HepG2 (cell line): ENCODE measurements around the gene TP53. TPM values are rescaled to one million over a fixed set of nuclear protein-coding genes. Genes with fewer than 3 reads are reported as not detected.

ENCODE experiments used
- ADNP ChIP-seq: sonication (generic); formaldehyde crosslinking; IDR thresholded peaks from 2 replicates; pipeline ENCODE4 v1.4.0; 2020; ENCODE audit warnings: missing genetic modification reagents
- CBX1 ChIP-seq: IDR thresholded peaks from one replicate; pipeline ENCODE4 v1.6.1; 2016; ENCODE audit warnings: antibody characterized with exemption, low read depth
- FOXK2 ChIP-seq: fragments of 450-650 bp; IDR thresholded peaks from 2 replicates; pipeline ENCODE4 v1.6.1; 2016
- GTF2F1 ChIP-seq: fragments of 150-350 bp; IDR thresholded peaks from 2 replicates; pipeline ENCODE4 v1.6.1; 2014; ENCODE audit warnings: low read length
- HMG20B ChIP-seq: conservative IDR thresholded peaks from 2 replicates; pipeline ENCODE4 v1.6.1; 2016; ENCODE audit warnings: missing genetic modification reagents, missing compliant biosample characterization
- KDM1A ChIP-seq: IDR thresholded peaks from 2 replicates; pipeline ENCODE4 v1.6.1; 2016; ENCODE audit warnings: missing compliant biosample characterization
- KLF16 ChIP-seq, 2 experiments: sonication (generic) in 1 of 2; formaldehyde crosslinking in 1 of 2; IDR thresholded peaks; 2 replicates each; pipeline versions ENCODE4 v1.6.1 to v1.8.0; 2016 to 2023; ENCODE audit warnings: missing genetic modification reagents in 2 of 2, missing compliant biosample characterization in 1 of 2
- MLX ChIP-seq: IDR thresholded peaks from 2 replicates; pipeline ENCODE4 v1.6.1; 2016
- MTF1 ChIP-seq: sonication (generic); formaldehyde crosslinking; IDR thresholded peaks from 2 replicates; pipeline ENCODE4 v1.5.0; 2020; ENCODE audit warnings: missing genetic modification reagents
- MYC ChIP-seq: sonication (generic); formaldehyde crosslinking; IDR thresholded peaks from 2 replicates; pipeline ENCODE4 v1.9.0; 2021; ENCODE audit warnings: missing genetic modification reagents, borderline replicate concordance
- NR2F1 ChIP-seq, 2 experiments: fragments of 450-650 bp in 1 of 2; formaldehyde crosslinking in 1 of 2; IDR thresholded peaks; 2 replicates each; pipeline versions ENCODE4 v1.5.0 to v1.6.1; 2016 to 2020; ENCODE audit warnings: mild to moderate bottlenecking in 1 of 2, missing compliant biosample characterization in 1 of 2, missing genetic modification reagents in 1 of 2, moderate library complexity in 1 of 2
- PPARG ChIP-seq: conservative IDR thresholded peaks from 2 replicates; pipeline ENCODE4 v1.6.1; 2016; ENCODE audit warnings: missing biosample characterization, missing genetic modification reagents
- RARA ChIP-seq: IDR thresholded peaks from 2 replicates; pipeline ENCODE4 v1.6.1; 2016; ENCODE audit warnings: missing genetic modification reagents, missing compliant biosample characterization
- RCOR2 ChIP-seq: IDR thresholded peaks from 2 replicates; pipeline ENCODE4 v1.6.1; 2016; ENCODE audit warnings: missing biosample characterization, missing genetic modification reagents
- TRIM24 ChIP-seq: sonication (generic); formaldehyde crosslinking; IDR thresholded peaks from 2 replicates; pipeline ENCODE4 v1.8.0; 2022; ENCODE audit warnings: mild to moderate bottlenecking, missing genetic modification reagents
- YEATS2 ChIP-seq: sonication (generic); formaldehyde crosslinking; IDR thresholded peaks from 2 replicates; pipeline ENCODE4 v1.4.0; 2020; ENCODE audit warnings: missing genetic modification reagents, borderline replicate concordance
- ZNF207 ChIP-seq: fragments of 450-650 bp; IDR thresholded peaks from 2 replicates; pipeline ENCODE4 v1.6.1; 2016; ENCODE audit warnings: antibody characterized with exemption, borderline replicate concordance
- ZNF496 ChIP-seq: sonication (generic); formaldehyde crosslinking; IDR thresholded peaks from 2 replicates; pipeline ENCODE4 v1.8.1; 2023; ENCODE audit warnings: mild to moderate bottlenecking, moderate library complexity, missing genetic modification reagents; ENCODE audit not compliant: insufficient replicate concordance
- ZNF503 ChIP-seq: sonication (generic); formaldehyde crosslinking; IDR thresholded peaks from 2 replicates; pipeline ENCODE4 v1.4.0; 2020; ENCODE audit warnings: missing genetic modification reagents
- ZNF513 ChIP-seq: sonication (generic); formaldehyde crosslinking; conservative IDR thresholded peaks from 2 replicates; pipeline ENCODE4 v1.5.0; 2020; ENCODE audit warnings: missing genetic modification reagents
- ZNF776 ChIP-seq: sonication (generic); formaldehyde crosslinking; IDR thresholded peaks from 2 replicates; pipeline ENCODE4 v1.4.0; 2020; ENCODE audit warnings: mild to moderate bottlenecking, missing genetic modification reagents
- ZNF841 ChIP-seq: sonication (generic); formaldehyde crosslinking; IDR thresholded peaks from 2 replicates; pipeline ENCODE4 v1.8.1; 2023; ENCODE audit warnings: missing genetic modification reagents, borderline replicate concordance
- polyA plus RNA-seq, 8 experiments: library from polyadenylated mRNA; depleted of rRNA in 3 of 8; stranded (reverse) in 7 of 8; unstranded in 1 of 8; fragments of >200 nt; fragmentation: Illumina TruSeq in 4 of 8; extraction: Trizol in 4 of 8; gene quantifications; 2 replicates each; pipeline versions ENCODE4 v1.2.1 to v1.2.3, GENCODE V29; 2011 to 2016; ENCODE audit warnings: low read depth in 4 of 8, missing spikeins in 1 of 8, mixed read lengths in 1 of 8; ENCODE audit not compliant: insufficient read depth in 1 of 8
- total RNA-seq, 5 experiments: library from RNA; depleted of rRNA; stranded (reverse); fragments of >200 nt; fragmentation: Illumina TruSeq; extraction: Trizol; gene quantifications; 2 replicates each; pipeline ENCODE4 v1.2.3, GENCODE V29; 2016; ENCODE audit warnings: low read depth in 1 of 5
- TF ChIP-seq, protein P1 (sequence below): sonication (generic); formaldehyde crosslinking; IDR thresholded peaks from 2 replicates; pipeline ENCODE4 v1.4.0; 2020; ENCODE audit warnings: missing genetic modification reagents
- TF ChIP-seq, protein P2 (sequence below): conservative IDR thresholded peaks from 2 replicates; pipeline ENCODE4 v1.6.1; 2018; ENCODE audit warnings: missing genetic modification reagents

TP53 gene
- total and polyA plus RNA-seq, 2 of the 13 experiments (the other 11 are each of a cell fraction or from before 2014, with no cell fraction given) = 17.1 to 29.9 TPM

DNA sequence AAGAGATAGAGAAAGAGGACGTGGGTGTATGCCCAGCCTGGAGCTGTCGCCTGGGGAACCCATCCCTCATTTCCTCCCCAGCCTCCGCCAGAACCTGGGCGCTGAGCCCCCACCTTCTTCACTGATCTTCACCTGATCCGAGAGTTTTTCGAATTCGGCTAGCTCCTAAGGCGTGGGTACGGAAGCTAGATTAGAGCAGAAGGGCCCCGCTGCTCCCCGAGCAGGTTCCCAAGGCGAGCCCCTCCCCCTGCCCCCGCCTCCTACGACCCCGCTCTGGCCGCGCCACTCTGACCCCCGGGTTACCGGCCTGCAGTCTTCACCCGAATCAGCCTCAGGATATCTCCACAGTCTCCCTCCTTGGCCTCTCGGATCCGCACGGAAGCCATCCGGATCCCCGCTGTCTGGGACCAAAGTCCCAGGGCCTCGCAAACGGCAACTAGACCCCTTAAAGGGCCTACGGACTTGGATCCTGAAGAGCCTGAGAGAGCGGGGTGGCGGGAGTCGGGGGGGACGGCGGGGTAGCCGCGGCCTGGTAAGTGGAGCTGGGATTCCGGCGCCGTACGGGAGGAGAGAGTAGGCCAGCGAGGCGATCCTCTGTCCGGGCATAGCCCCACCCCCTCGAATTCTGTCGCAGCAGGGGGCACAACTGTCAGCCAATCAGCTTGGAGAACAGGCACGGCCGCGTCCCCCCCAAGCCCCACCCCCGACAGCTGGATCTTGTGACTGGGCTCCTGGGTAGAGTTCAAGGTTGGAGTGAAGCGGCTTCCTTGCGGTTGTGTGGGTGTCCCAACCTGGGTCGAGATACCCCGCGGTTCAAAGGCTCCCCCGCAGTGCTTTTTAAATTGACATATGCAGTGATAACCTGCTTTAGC lies 59.8 kb downstream of the TP53 start, which contains the start of gene SAT2 (continued):
- TF ChIP-seq RCOR2 (CRISPR knock-in tag) (0 out of 2 replicates have a peak, but pooled peaks have one; percentile 16), YEATS2 (CRISPR knock-in tag) (peak; percentile 55; the same call in 1 of the 2 replicates), ZNF503 (CRISPR knock-in tag) (peak; percentile 30; the same call in 1 of the 2 replicates), ZNF513 (no peak), CBX1 (no peak), MYC (CRISPR knock-in tag) (peak; percentile 50; the same call in 1 of the 2 replicates), RARA (CRISPR knock-in tag) (peak; percentile 89), GTF2F1 (no peak), ZNF496 (CRISPR knock-in tag) (no peak), ZNF207 (no peak), ZNF841 (CRISPR knock-in tag) (no peak), MLX (CRISPR knock-in tag) (no peak), KLF16 (CRISPR knock-in tag; IDR thresholded peaks at IDR 0.05) (peak in 1 of 2 experiments; percentile 86; a peak in 2 of 4 replicates), HMG20B (CRISPR knock-in tag) (0 out of 2 replicates have a peak, but pooled peaks have one; percentile 65), ZNF776 (CRISPR knock-in tag) (no peak), MTF1 (no peak), KDM1A (CRISPR knock-in tag) (no peak), FOXK2 (no peak), TRIM24 (CRISPR knock-in tag) (no peak), ADNP (CRISPR knock-in tag) (no peak), PPARG (peak; percentile 57), NR2F1 (CRISPR knock-in tag; IDR thresholded peaks at IDR 0.05) (no peak; a peak in 1 of 4 replicates)
- TF ChIP-seq, protein P1, sequence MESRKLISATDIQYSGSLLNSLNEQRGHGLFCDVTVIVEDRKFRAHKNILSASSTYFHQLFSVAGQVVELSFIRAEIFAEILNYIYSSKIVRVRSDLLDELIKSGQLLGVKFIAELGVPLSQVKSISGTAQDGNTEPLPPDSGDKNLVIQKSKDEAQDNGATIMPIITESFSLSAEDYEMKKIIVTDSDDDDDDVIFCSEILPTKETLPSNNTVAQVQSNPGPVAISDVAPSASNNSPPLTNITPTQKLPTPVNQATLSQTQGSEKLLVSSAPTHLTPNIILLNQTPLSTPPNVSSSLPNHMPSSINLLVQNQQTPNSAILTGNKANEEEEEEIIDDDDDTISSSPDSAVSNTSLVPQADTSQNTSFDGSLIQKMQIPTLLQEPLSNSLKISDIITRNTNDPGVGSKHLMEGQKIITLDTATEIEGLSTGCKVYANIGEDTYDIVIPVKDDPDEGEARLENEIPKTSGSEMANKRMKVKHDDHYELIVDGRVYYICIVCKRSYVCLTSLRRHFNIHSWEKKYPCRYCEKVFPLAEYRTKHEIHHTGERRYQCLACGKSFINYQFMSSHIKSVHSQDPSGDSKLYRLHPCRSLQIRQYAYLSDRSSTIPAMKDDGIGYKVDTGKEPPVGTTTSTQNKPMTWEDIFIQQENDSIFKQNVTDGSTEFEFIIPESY (CRISPR knock-in tag) = no peak
- TF ChIP-seq, protein P2, sequence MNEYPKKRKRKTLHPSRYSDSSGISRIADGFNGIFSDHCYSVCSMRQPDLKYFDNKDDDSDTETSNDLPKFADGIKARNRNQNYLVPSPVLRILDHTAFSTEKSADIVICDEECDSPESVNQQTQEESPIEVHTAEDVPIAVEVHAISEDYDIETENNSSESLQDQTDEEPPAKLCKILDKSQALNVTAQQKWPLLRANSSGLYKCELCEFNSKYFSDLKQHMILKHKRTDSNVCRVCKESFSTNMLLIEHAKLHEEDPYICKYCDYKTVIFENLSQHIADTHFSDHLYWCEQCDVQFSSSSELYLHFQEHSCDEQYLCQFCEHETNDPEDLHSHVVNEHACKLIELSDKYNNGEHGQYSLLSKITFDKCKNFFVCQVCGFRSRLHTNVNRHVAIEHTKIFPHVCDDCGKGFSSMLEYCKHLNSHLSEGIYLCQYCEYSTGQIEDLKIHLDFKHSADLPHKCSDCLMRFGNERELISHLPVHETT = no peak
